ENCODE measurements around the gene EIF3M.

Gene EIF3M

DNA sequence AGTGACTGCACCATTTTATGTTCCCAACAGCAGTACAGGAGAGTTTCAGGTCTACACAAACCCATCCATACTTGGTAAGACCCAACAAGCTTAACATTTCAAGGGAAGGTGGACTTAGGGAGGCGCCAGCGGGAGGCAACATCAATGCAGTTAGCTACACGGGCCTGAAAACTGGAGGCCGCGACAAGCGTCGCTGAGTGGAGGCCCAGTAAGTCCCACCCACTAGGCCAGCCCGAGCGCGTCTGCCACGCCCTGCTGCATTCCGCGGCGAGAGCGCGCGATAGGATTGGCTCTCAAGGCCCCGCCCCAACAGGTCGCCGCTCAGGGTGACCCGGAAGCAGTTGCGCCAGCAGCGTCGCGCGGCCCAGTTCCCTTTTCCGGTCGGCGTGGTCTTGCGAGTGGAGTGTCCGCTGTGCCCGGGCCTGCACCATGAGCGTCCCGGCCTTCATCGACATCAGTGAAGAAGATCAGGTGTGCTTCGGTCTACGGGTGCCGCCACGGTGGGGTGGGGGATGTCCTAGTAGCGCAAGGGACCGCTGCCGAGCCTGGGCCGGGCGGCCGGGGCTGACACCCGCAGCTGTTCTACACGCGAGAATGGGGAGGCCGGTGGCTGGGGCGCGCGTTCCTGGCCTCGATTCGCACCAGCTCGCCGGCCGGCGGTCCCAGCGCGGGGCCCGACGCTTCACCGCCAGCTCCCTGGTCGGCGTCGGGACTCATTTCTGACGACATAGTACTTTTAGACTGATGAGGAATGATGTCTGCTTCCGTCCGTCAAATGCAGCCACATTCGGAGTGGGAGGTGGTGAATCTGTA lies at the start of gene EIF3M:
Gene EIF3M (plus strand): TSS at position 373 of the 813 bp plus-strand sequence. CDS start 57 bp downstream, at position 430.
- peak; percentile 96 for DNase-seq

GRCh38 chr11:32538804-32539203 lies 44.8 kb upstream of the EIF3M start:
- no peak for DNase-seq

DNA sequence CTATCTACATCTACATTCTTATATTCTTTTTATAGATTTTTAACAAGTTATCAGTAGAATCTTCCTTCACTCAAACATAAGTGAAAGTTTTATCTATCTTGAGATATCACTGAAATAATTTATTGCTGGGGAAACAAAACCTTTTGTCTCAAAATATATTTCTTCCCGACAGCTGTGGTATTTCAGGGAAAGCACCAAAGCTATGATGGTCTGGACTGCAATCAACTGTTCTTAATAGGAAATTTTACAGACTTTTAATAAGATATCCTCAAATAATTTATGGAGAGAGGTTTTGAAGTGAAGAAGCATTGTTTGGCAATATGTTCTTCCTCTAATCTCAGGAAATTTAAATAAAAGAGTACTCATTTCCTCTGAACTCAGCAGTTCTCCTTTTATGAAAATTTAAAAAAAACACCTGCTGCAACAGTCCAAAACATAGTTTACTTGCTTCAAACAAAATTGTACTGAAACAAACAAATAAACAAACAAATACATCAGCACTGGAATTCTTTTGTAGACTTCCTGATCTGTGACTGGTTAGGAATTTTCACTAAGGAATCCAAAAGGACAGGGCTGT lies 33.9 kb upstream of the EIF3M start:
- no peak for DNase-seq

- no peak for DNase-seq
Measured at GRCh38 chr11:32550207-32550606, 33.4 kb upstream of the EIF3M start.

- no peak for DNase-seq
Measured at GRCh38 chr11:32555091-32555490, 28.5 kb upstream of the EIF3M start.

GRCh38 chr11:32555895-32556294 lies 27.7 kb upstream of the EIF3M start:
- DNase-seq = no peak

GRCh38 chr11:32561835-32562234 lies 21.8 kb upstream of the EIF3M start:
- DNase-seq = no peak

DNA sequence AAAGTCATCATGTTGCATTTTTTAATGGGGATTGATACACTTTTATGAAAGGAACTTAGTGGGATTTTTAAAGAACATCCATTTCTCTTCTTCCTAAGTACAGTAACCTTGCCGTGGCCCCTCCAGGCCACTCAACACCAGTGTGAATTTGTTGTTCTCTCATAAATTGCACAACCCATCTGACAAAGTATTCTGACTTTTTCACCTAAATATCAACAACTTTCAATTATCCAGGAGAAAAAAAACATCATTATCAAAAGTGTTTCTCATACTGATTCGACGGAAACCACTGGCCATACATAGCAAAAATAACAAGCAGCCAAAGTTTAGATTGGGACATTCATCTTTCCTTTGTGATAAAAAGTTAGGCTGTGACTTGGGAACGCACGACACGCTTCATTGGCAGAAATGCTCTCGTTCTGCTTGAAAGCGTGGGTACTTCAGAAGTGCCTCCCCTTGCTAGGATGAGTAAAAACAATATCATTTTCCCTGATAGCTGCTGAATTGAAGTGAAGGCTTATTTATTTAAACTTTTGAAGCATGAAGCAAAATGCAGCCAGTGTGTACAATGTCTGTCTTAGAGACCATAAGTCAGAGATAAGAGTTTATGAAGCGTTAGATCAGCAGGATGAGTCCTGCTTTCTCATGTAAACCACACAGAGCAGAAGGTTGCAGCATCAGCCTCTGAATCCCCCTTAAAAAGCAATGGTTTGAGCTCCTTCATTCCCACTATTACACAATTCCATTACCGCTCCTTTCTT lies 20.6 kb upstream of the EIF3M start:
- DNase-seq = no peak

GRCh38 chr11:32563600-32563959 lies 20.1 kb upstream of the EIF3M start:
- no peak for DNase-seq

DNA sequence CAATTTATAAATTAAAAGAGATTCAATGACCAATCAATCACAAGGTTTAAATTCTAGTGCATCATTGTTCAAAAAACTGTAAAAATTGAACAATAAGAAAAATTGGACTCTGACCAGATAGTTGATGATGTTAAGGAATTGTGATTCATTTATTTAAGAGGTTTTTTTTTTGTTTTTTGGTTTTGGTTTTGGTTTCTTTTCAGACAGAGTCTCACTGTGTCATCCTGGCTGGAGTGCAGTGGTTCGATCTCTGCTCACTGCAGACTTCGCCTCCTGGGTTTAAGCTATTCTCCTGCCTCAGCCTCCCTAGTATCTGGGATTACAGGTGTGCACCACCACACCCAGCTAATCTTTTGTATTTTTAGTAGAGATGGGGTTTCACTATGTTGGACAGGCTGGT lies 17.1 kb upstream of the EIF3M start:
- DNase-seq = no peak

GRCh38 chr11:32567154-32567553 lies 16.5 kb upstream of the EIF3M start:
- no peak for DNase-seq

DNA sequence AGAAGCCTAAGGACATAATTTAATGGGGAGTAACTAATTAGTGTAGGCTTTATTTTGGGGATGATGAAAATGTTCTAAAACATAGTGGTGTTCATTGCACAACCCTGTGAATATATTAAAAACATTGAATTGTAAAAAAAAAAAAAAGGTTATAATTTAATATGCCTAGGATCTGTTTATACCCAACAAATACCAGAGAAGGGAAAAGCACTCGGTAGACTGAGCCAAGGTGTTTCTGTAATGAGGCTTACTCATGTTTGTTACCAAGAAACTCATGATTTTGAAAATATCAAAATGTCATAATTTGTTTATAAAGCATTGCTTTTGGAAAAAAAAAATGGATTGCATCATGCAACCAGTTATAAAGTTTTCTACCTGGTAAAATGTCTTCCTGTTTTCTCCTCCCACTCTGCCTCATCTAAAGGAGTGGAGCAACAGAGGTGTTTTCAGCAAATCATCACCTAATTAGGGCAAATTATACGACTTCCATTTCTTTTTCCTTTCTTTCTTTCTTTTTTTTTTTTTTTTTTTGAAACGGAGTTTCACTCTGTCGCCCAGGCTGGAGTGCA lies 14.2 kb upstream of the EIF3M start:
- DNase-seq = no peak

GRCh38 chr11:32571039-32571438 lies 12.6 kb upstream of the EIF3M start:
- DNase-seq = no peak

DNA sequence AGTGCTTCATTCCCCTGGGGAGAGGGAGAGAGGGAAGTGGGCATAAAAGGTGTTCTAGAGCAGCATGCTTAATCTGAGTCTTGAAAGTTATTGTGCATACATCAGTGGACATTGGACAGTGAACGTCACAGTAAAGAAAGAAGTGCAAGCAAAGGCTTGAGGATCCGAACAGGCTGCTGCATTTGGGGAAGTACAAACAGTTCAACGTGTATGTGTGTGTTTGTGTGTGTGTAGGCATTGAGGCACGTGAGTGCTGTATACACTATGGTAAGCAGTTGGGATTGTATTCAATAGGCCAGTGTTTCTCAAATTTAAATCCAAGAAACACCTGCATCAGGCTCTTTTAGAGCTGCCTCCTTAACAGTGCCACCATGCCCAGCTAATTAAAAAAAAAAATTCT lies 10.4 kb upstream of the EIF3M start:
- no peak for DNase-seq

DNA sequence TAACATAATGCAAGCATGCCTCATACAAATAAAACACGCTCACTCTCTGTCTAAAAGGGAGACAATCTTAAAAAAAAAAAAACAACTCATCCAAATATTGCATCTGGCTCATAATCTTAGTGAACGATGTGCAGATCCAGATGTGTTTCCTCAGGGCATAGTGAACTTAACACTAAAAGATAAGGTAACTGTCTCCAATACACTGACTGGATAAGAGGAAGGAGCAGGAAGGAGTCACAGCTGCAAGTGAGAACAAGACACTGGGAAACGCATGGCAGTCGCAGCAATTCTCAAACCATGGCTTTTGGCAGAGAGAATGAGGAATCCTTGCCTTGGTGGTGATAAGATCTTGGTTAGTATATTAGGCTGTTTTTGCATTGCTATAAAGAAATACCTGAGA lies 9.2 kb upstream of the EIF3M start:
- DNase-seq = no peak

DNA sequence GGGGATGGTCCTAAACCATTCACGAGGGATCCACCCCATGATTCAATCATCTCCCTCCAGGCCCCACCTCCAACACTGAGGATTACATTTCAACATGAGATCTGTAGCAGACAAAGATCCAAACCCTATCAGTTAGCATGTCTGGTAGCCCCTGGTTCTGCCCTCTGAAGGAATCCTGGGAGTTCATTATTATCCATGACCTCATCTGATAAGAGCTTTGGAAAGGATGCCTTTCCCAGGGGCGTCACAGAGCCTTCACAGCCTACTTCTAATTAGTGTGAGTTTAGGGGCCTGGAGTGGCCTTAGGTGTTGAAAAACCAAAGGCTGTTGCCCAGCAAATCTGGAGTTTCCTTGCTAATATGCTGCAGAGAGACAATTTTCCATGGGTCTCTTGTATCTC lies 8.6 kb upstream of the EIF3M start:
- DNase-seq = no peak

DNA sequence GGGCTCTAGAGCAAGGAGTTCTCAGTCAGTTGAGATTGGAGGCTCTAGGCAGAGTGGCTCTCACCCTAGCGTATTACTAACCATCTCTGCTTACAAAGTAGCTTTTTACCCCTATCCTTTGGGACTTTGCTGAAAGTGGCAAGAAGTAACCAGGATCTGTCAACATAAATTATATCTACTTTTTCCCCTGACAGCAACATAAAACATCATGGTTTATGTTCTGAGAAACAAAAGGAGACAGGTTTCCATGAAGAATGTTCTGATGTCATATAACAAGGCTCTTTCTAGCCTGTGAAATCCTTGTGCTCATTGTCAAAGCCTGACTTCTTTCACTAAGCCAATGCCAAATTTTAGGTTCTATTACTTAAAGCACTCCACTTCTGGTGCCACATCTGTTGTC lies 7.2 kb upstream of the EIF3M start:
- no peak for DNase-seq

GRCh38 chr11:32580967-32581366 lies 2.7 kb upstream of the EIF3M start:
- DNase-seq = no peak

DNA sequence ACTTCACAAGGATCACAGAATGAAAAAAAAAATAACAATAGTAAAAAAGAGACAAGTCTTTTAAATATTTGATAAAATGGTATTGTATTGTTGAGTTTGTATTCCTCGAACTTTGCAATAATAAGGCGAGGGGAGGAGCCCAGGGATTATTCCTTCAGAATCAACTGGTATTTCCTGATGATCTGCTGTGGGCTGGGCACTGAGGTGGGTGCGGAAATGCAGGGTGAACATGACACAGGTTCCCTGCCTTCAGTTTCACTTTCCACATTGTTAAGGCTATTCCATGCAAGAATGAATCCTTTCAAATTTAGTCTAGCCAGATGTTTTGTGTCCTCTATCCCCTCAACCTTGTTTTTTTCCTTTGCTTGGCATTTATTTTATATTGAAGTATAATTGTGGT lies 2.1 kb upstream of the EIF3M start:
- DNase-seq = no peak

DNA sequence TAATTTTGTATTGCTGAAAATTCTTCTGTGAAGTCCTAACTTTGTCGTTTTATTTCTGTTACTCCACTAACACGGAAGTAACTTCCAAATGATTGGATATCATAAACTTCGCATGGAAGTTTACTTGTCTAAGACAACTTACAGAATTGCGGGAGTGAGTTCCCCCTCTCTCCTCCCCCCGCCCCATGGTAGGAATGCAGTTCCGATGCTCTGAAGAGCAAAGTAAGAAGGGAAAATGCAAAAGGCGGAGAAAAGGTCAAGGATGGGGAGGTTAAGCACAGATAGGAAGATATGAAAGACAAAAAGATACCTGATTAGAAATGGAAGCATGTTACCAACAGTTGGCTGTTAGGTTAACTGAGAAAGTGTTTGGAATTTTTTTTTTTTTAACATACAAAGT lies 1.3 kb downstream of the EIF3M start:
- DNase-seq = no peak

DNA sequence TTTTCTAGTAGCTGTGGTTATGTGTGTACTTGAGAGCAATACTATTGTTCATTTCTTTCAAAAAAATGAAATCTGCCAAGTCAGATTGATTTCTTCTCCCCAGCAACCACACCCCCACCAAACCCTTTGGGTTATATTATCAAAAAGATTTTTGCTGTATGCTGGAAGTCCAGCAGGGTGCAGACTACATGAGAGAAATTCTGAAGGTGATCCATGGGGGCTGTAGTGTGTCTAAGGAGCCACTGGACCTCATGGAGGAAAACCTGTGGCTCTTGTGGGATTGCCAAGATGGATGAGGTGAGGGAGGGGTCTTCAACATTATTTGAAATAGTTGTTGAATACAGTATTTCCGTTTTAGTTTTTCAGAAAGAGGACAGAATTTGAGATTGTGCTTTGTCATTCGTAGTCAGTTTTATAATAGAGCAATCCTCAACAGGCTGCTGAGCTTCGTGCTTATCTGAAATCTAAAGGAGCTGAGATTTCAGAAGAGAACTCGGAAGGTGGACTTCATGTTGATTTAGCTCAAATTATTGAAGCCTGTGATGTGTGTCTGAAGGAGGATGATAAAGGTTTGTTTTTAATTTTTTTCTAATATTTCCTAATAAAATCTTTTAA lies 3.1 kb downstream of the EIF3M start:
- DNase-seq = no peak

DNA sequence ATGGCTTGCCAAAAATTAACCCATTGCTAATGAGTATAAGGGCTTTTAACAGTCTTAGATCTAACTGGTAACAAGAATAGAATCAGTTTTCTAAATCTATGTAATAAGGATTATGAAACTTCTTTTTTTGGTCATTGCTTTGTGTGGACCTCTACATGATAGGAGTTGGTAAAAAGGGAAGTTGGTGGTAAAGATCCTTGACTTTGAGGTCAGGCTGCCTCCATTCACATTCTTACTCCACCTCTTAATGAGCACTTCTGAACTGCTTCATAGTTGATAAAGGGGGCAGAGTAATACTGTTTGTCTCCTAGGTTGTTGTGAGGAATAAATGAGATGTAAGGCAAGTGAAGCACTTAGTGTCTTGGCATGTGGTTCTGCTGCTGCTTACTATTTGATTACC lies 10.6 kb downstream of the EIF3M start:
- no peak for DNase-seq

DNA sequence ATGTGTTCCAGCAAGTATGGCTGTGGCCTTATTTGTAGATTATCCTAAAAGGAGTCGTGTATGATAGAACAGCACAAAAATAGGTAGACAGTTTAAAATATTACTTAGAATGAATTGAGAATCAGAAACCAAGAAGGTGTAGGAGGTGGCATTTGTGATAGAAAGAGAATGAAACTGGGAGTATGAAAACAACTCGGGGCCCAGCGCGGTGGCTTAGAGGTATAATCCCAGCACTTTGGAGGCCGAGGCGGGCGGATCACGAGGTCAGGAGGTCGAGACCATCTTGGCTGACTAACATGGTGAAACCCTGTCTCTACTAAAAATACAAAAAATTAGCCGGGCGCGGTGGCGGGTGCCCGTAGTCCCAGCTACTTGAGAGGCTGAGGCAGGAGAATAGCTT lies 12.5 kb downstream of the EIF3M start:
- peak; percentile 38 for DNase-seq
